ENCODE measurements around the gene TEX26.

The TEX26 gene

GRCh38 chr13:30906411-30907051, 25.9 kb upstream of the TEX26 start:
- H3K4me3 ChIP-seq (ENCODE audit: low read depth, low read length) = no peak overlapping the region
- no peak for DNase-seq (ENCODE audit: low read depth)
- no peak for TF ChIP-seq CTCF (IDR thresholded peaks at IDR 0.05; ENCODE audit: low read depth, low read length, missing control alignments)

- no peak for TF ChIP-seq CTCF (IDR thresholded peaks at IDR 0.05; ENCODE audit: low read depth, low read length, missing control alignments)
- no peak overlapping the region for H3K4me3 ChIP-seq (ENCODE audit: low read depth, low read length)
- DNase-seq (ENCODE audit: low read depth) = no peak
These were observed 25.2 kb upstream of the TEX26 start for GRCh38 chr13:30907121-30907861.

- DNase-seq (ENCODE audit: low read depth) = no peak
- no peak overlapping the region for H3K4me3 ChIP-seq (ENCODE audit: low read depth, low read length)
- TF ChIP-seq CTCF (IDR thresholded peaks at IDR 0.05; ENCODE audit: low read depth, low read length, missing control alignments) = no peak
These were observed 24.0 kb upstream of the TEX26 start for GRCh38 chr13:30908416-30908980.

- no peak for TF ChIP-seq CTCF (IDR thresholded peaks at IDR 0.05; ENCODE audit: low read depth, low read length, missing control alignments)
- H3K4me3 ChIP-seq (ENCODE audit: low read depth, low read length) = no peak overlapping the region
- no peak for DNase-seq (ENCODE audit: low read depth)
These were observed 21.8 kb upstream of the TEX26 start for GRCh38 chr13:30910676-30911075.

- no peak for TF ChIP-seq CTCF (IDR thresholded peaks at IDR 0.05; ENCODE audit: low read depth, low read length, missing control alignments)
- DNase-seq (ENCODE audit: low read depth) = no peak
- H3K4me3 ChIP-seq (ENCODE audit: low read depth, low read length) = no peak overlapping the region
These were observed 16.5 kb upstream of the TEX26 start for GRCh38 chr13:30915691-30916541.

- no peak for DNase-seq (ENCODE audit: low read depth)
- H3K4me3 ChIP-seq (ENCODE audit: low read depth, low read length) = no peak overlapping the region
- TF ChIP-seq CTCF (IDR thresholded peaks at IDR 0.05; ENCODE audit: low read depth, low read length, missing control alignments) = no peak
These were observed 15.5 kb upstream of the TEX26 start for GRCh38 chr13:30916991-30917390.
